HG03575 (cell line): ENCODE measurements around the gene NXN.
"Not testable (repeated sequence)": the region's sequence is repeated elsewhere in the genome, so short reads cannot be mapped to it uniquely, and the experiment has no call there.

ENCODE experiments used
- ATAC-seq: cut with Tn5 transposase; IDR thresholded peaks from one replicate; pipeline ENCODE4 v1.9.1; 2021; ENCODE audit not compliant: unreplicated experiment, insufficient number of reproducible peaks, low FRiP score; ENCODE audit errors: extremely low read depth

Gene NXN

GRCh38 chr17:799261-799660 is 180.3 kb downstream of the NXN start:
- no peak for ATAC-seq

- ATAC-seq: no peak
Measured at GRCh38 chr17:798246-798645, 181.3 kb downstream of the NXN start.

GRCh38 chr17:797236-797840 is 182.2 kb downstream of the NXN start:
- no peak for ATAC-seq

GRCh38 chr17:796609-797008 is 183.0 kb downstream of the NXN start:
- no peak for ATAC-seq

GRCh38 chr17:795721-796120 is 183.9 kb downstream of the NXN start:
- ATAC-seq: no peak

GRCh38 chr17:795276-795675 is 184.3 kb downstream of the NXN start:
- no peak for ATAC-seq

GRCh38 chr17:794876-795275 is 184.7 kb downstream of the NXN start:
- ATAC-seq: no peak

- ATAC-seq: no peak
Measured at GRCh38 chr17:792277-792676, 187.3 kb downstream of the NXN start.

- no peak for ATAC-seq
Measured at GRCh38 chr17:791829-792228, 187.7 kb downstream of the NXN start.

- ATAC-seq: not testable (repeated sequence)
Measured at GRCh38 chr17:790874-791247, 188.7 kb downstream of the NXN start.

GRCh38 chr17:789931-790873 is 189.4 kb downstream of the NXN start:
- ATAC-seq: not testable (repeated sequence)

GRCh38 chr17:789160-789840 is 190.3 kb downstream of the NXN start:
- ATAC-seq: no peak

GRCh38 chr17:788551-788950 is 191.0 kb downstream of the NXN start:
- no peak for ATAC-seq

- no peak for ATAC-seq
Measured at GRCh38 chr17:787641-788221, 191.8 kb downstream of the NXN start.

- not testable (repeated sequence) for ATAC-seq
Measured at GRCh38 chr17:785901-786300, 193.7 kb downstream of the NXN start.

- ATAC-seq: no peak
Measured at GRCh38 chr17:784143-784542, 195.4 kb downstream of the NXN start.

GRCh38 chr17:781805-782731 is 197.5 kb downstream of the NXN start, which contains the start of the genes GLOD4 and MRM3:
TSS of gene GLOD4 (minus strand) at chr17:782280. CDS start at chr17:782255, 25 bp downstream.
TSS of gene MRM3 (plus strand) at chr17:782353. CDS start at chr17:782379, 26 bp downstream.
- no peak for ATAC-seq

GRCh38 chr17:778096-778495 is 201.5 kb downstream of the NXN start:
- ATAC-seq: no peak

GRCh38 chr17:774313-774584 is 205.3 kb downstream of the NXN start:
- ATAC-seq: no peak
